HG03280 (cell line): ENCODE results near the gene OPRL1.

Experiments used
- ATAC-seq: cut with Tn5 transposase; IDR thresholded peaks from one replicate; pipeline ENCODE4 v1.9.1; 2021; ENCODE audit warnings: mild to moderate bottlenecking, moderate library complexity; ENCODE audit not compliant: unreplicated experiment

The OPRL1 gene

GRCh38 chr20:64070244-64070993 is 9.5 kb upstream of the OPRL1 start:
- ATAC-seq, result no peak

GRCh38 chr20:64071341-64072332 is 8.2 kb upstream of the OPRL1 start:
- ATAC-seq, result no peak

GRCh38 chr20:64072498-64073063 is 7.3 kb upstream of the OPRL1 start:
- no peak for ATAC-seq

- no peak for ATAC-seq
Measured at GRCh38 chr20:64073476-64074183, 6.3 kb upstream of the OPRL1 start.

- ATAC-seq, result no peak
Measured at GRCh38 chr20:64074184-64074789, 5.6 kb upstream of the OPRL1 start.

- no peak for ATAC-seq
Measured at GRCh38 chr20:64074963-64075362, 4.9 kb upstream of the OPRL1 start.

GRCh38 chr20:64075556-64075955 is 4.3 kb upstream of the OPRL1 start:
- no peak for ATAC-seq

GRCh38 chr20:64076061-64076997 is 3.6 kb upstream of the OPRL1 start:
- ATAC-seq, result no peak

GRCh38 chr20:64077094-64077493 is 2.8 kb upstream of the OPRL1 start:
- no peak for ATAC-seq

- no peak for ATAC-seq
Measured at GRCh38 chr20:64077541-64077875, 2.4 kb upstream of the OPRL1 start.

GRCh38 chr20:64077876-64078551 is 1.9 kb upstream of the OPRL1 start:
- ATAC-seq, result no peak

GRCh38 chr20:64078934-64079272 is 979 bp upstream of the OPRL1 start:
- no peak for ATAC-seq

- ATAC-seq, result peak; percentile 56
Measured at GRCh38 chr20:64079273-64080012, 439 bp upstream of the OPRL1 start, which contains the start of gene RGS19. Gene RGS19 (minus strand): TSS chr20:64079518. CDS start chr20:64076886, 2,632 bp downstream.

- ATAC-seq, result no peak
Measured at GRCh38 chr20:64080813-64081623, 1.1 kb downstream of the OPRL1 start.

- no peak for ATAC-seq
Measured at GRCh38 chr20:64081624-64081964, 1.7 kb downstream of the OPRL1 start.

GRCh38 chr20:64082126-64082731 is 2.3 kb downstream of the OPRL1 start:
- ATAC-seq, result no peak

GRCh38 chr20:64082820-64083377 is 3.0 kb downstream of the OPRL1 start:
- no peak for ATAC-seq
